Testis (tissue), 3 donors: ENCODE results near the gene HMX2. TPM values are rescaled to one million over a fixed set of nuclear protein-coding genes. Genes with fewer than 3 reads are reported as not detected.

Source experiments
- DNase-seq: peaks from one replicate; pipeline ENCODE4 v3.0.0-alpha.2; 2019
- H3K27ac ChIP-seq, 2 donors: fragments of 200-600 bp; sonication (generic); one replicate each; pipeline ENCODE4 v1.5.1; 2019
- H3K27me3 ChIP-seq: fragments of 200-600 bp; sonication (generic); one replicate; pipeline ENCODE4 v1.5.1; 2019
- H3K36me3 ChIP-seq: fragments of 200-600 bp; sonication (generic); one replicate; pipeline ENCODE4 v1.5.1; 2017; ENCODE audit warnings: low read depth; ENCODE audit errors: missing control alignments
- H3K4me1 ChIP-seq: fragments of 200-600 bp; sonication (generic); one replicate; pipeline ENCODE4 v1.5.1; 2019
- H3K4me3 ChIP-seq, 2 donors: fragments of 200-600 bp; sonication (generic); one replicate each; pipeline ENCODE4 v1.5.1; 2017 to 2019
- H3K9me3 ChIP-seq: fragments of 200-600 bp; sonication (generic); one replicate; pipeline ENCODE4 v1.5.1; 2017
- CTCF ChIP-seq, 3 experiments: fragments of 450-650 bp in 2 of 3; fragments of 200-600 bp in 1 of 3; sonication (generic) in 1 of 3; IDR thresholded peaks; one replicate each; pipeline ENCODE4 v1.5.1; 2016 to 2019; ENCODE audit warnings: antibody characterized with exemption in 3 of 3, mild to moderate bottlenecking in 2 of 3, moderate library complexity in 1 of 3
- POLR2A ChIP-seq: fragments of 450-650 bp; IDR thresholded peaks from one replicate; pipeline ENCODE4 v1.6.1; 2017; ENCODE audit warnings: antibody characterized with exemption, mild to moderate bottlenecking, moderate library complexity
- WGBS, 2 donors: methylation state at CpG; one replicate each; pipeline ENCODE4 v1.1.5; 2018; 5-methylcytosine and 5-hydroxymethylcytosine counted together
- intact Hi-C: fragments of 100-400 bp; cut with DNase I; formaldehyde crosslinking; loops from one replicate; pipeline ENCODE4 v1.15.1; 2023; ENCODE audit warnings: low total_unique reads
- polyA plus RNA-seq: library from polyadenylated mRNA; stranded (reverse); fragments of 350-450 nt; fragmentation: Illumina TruSeq; extraction: RNeasy Lipid Tissue Mini Kit (QIAGEN cat#74804); gene quantifications from one replicate; pipeline ENCODE4 v1.2.3, GENCODE V29; 2014; ENCODE audit warnings: low read depth, low replicate concordance; ENCODE audit not compliant: insufficient read depth
- total RNA-seq, 2 donors: library from RNA; depleted of rRNA; stranded (reverse); fragments of >200 nt; gene quantifications; one replicate each; pipeline ENCODE4 v1.2.3, GENCODE V29; 2016

The HMX2 gene
- total and polyA plus RNA-seq, 3 donors from 2014 or later, result 0.19 to 0.47 TPM; not detected in 1

GRCh38 chr10:123154711-123155505 lies 7.0 kb downstream of the HMX2 start:
- peak overlapping the region; percentile 73 to 84 for H3K27ac ChIP-seq
- intact Hi-C loops, result no loop called here
- H3K36me3 ChIP-seq, result no peaks in the 10 kb centered on the region
- no peaks in the 10 kb centered on the region for H3K27me3 ChIP-seq
- peaks cover 14% of the 10 kb centered on the region for H3K4me1 ChIP-seq
- 4% methylated on average over 23 to 47 of the region's 49 CpGs for WGBS, 2 donors
- no peak for TF ChIP-seq CTCF (IDR thresholded peaks at IDR 0.05)
- TF ChIP-seq POLR2A, result no peak
- no peaks in the 10 kb centered on the region for H3K9me3 ChIP-seq
- H3K4me3 ChIP-seq, result peak overlapping the region; percentile 65 to 89
- peak; percentile 71 for DNase-seq

- intact Hi-C loops, result no loop called here
- no peak for DNase-seq
- TF ChIP-seq POLR2A (no peak), CTCF (IDR thresholded peaks at IDR 0.05) (no peak)
These were observed 8.1 kb downstream of the HMX2 start for GRCh38 chr10:123156078-123156477.

GRCh38 chr10:123157210-123157609 lies 9.3 kb downstream of the HMX2 start:
- H3K4me1 ChIP-seq, result peaks cover 6% of the 10 kb centered on the region
- no peaks in the 10 kb centered on the region for H3K9me3 ChIP-seq
- H3K36me3 ChIP-seq, result no peaks in the 10 kb centered on the region
- intact Hi-C loops, result no loop called here
- H3K27ac ChIP-seq, result no peak overlapping the region
- TF ChIP-seq CTCF (IDR thresholded peaks at IDR 0.05) (no peak), POLR2A (no peak)
- H3K27me3 ChIP-seq, result no peaks in the 10 kb centered on the region
- H3K4me3 ChIP-seq, result no peak overlapping the region
- DNase-seq, result no peak
- WGBS, 2 donors, result 88 to 92% methylated on average over 3 of the region's 3 CpGs

More at GRCh38 chr10:123156078-123156477, 8.1 kb downstream of the HMX2 start:
- no peak overlapping the region for H3K27ac ChIP-seq
- H3K36me3 ChIP-seq, result no peaks in the 10 kb centered on the region
- H3K4me1 ChIP-seq, result peaks cover 10% of the 10 kb centered on the region
- 87 to 88% methylated on average over 2 of the region's 2 CpGs for WGBS, 2 donors
- no peak overlapping the region for H3K4me3 ChIP-seq
- H3K9me3 ChIP-seq, result no peaks in the 10 kb centered on the region
- H3K27me3 ChIP-seq, result no peaks in the 10 kb centered on the region

- intact Hi-C loops, result no loop called here
- H3K27me3 ChIP-seq, result no peaks in the 10 kb centered on the region
- WGBS, 2 donors, result 84 to 88% methylated on average over 1 of the region's 1 CpG
- no peaks in the 10 kb centered on the region for H3K9me3 ChIP-seq
- peaks cover 6% of the 10 kb centered on the region for H3K4me1 ChIP-seq
- H3K4me3 ChIP-seq, result no peak overlapping the region
- H3K27ac ChIP-seq, result no peak overlapping the region
- no peak for DNase-seq
- TF ChIP-seq POLR2A (no peak), CTCF (IDR thresholded peaks at IDR 0.05) (no peak)
- H3K36me3 ChIP-seq, result no peaks in the 10 kb centered on the region
These were observed 10.7 kb downstream of the HMX2 start for GRCh38 chr10:123158682-123159081.
